ENCODE results near the gene EME2.

EME2 gene

GRCh38 chr16:1745900-1746692, 26.5 kb upstream of the EME2 start:
- DNase-seq: no peak

GRCh38 chr16:1746693-1747195, 25.9 kb upstream of the EME2 start:
- no peak for DNase-seq

GRCh38 chr16:1747934-1748333, 24.7 kb upstream of the EME2 start:
- no peak for DNase-seq

- no peak for DNase-seq
Observed at GRCh38 chr16:1749152-1750117, 23.2 kb upstream of the EME2 start.

GRCh38 chr16:1751946-1752345, 20.7 kb upstream of the EME2 start:
- no peak for DNase-seq

GRCh38 chr16:1752853-1753252, 19.8 kb upstream of the EME2 start:
- no peak for DNase-seq

GRCh38 chr16:1754204-1754603, 18.4 kb upstream of the EME2 start:
- no peak for DNase-seq

GRCh38 chr16:1757714-1758461, 14.7 kb upstream of the EME2 start:
- DNase-seq: no peak

GRCh38 chr16:1758923-1759322, 13.7 kb upstream of the EME2 start:
- no peak for DNase-seq

GRCh38 chr16:1759511-1759910, 13.1 kb upstream of the EME2 start:
- DNase-seq: no peak

- no peak for DNase-seq
Observed at GRCh38 chr16:1760911-1761310, 11.7 kb upstream of the EME2 start.

GRCh38 chr16:1761751-1762150, 10.9 kb upstream of the EME2 start:
- no peak for DNase-seq

GRCh38 chr16:1762196-1762878, 10.3 kb upstream of the EME2 start:
- no peak for DNase-seq

GRCh38 chr16:1762879-1763520, 9.6 kb upstream of the EME2 start:
- DNase-seq: no peak

GRCh38 chr16:1763521-1764511, 8.8 kb upstream of the EME2 start:
- no peak for DNase-seq

- DNase-seq: no peak
Observed at GRCh38 chr16:1764971-1765370, 7.6 kb upstream of the EME2 start.

- DNase-seq: no peak
Observed at GRCh38 chr16:1765826-1766225, 6.8 kb upstream of the EME2 start.

- DNase-seq: no peak
Observed at GRCh38 chr16:1766231-1766630, 6.4 kb upstream of the EME2 start.

- DNase-seq: no peak
Observed at GRCh38 chr16:1766701-1767100, 5.9 kb upstream of the EME2 start.
